Measurements from ENCODE around the gene WDFY2. TPM values are rescaled to one million over a fixed set of nuclear protein-coding genes. Genes with fewer than 3 reads are reported as not detected.

The WDFY2 gene
- total and polyA plus RNA-seq, 2 of the 13 experiments (the other 11 are each of a cell fraction or from before 2014, with no cell fraction given) = 22.6 to 27.0 TPM

GRCh38 chr13:51747438-51748434, 163.5 kb downstream of the WDFY2 start (continued):
- peak; percentile 74 for TF ChIP-seq FOXP4 (CRISPR knock-in tag; IDR thresholded peaks at IDR 0.05)
- TF ChIP-seq NCOA2 (CRISPR knock-in tag; IDR thresholded peaks at IDR 0.05) = peak; percentile 87
- no peak for TF ChIP-seq PAWR (CRISPR knock-in tag; IDR thresholded peaks at IDR 0.05; ENCODE audit: borderline replicate concordance)
- peak; percentile 70 for TF ChIP-seq ASH2L (IDR thresholded peaks at IDR 0.05; ENCODE audit: insufficient read length, low read depth, low read length)
- TF ChIP-seq MIER3 (CRISPR knock-in tag; IDR thresholded peaks at IDR 0.05; ENCODE audit: borderline replicate concordance) = peak; percentile 18; the same call in 1 of the 2 replicates
- TF ChIP-seq ZNF788 (CRISPR knock-in tag; IDR thresholded peaks at IDR 0.05; ENCODE audit: borderline replicate concordance) = peak; percentile 34; the same call in 1 of the 2 replicates
- peak; percentile 89 for TF ChIP-seq FOSL1 (CRISPR knock-in tag; IDR thresholded peaks at IDR 0.05; ENCODE audit: borderline replicate concordance)
- TF ChIP-seq ZBTB7B (CRISPR knock-in tag; IDR thresholded peaks at IDR 0.05) = no peak
- TF ChIP-seq NAIF1 (CRISPR knock-in tag; IDR thresholded peaks at IDR 0.05; ENCODE audit: borderline replicate concordance) = peak; percentile 56; the same call in 1 of the 2 replicates
- TF ChIP-seq POGZ (CRISPR knock-in tag; IDR thresholded peaks at IDR 0.05) = peak; percentile 89
- TF ChIP-seq RCOR2 (CRISPR knock-in tag; IDR thresholded peaks at IDR 0.05) = peak; percentile 55

Data from HepG2 (cell line).